Thyroid gland (tissue), 4 donors: ENCODE data around the gene C4orf51.

Source experiments
- CTCF ChIP-seq, 6 experiments: fragments of 200-600 bp in 3 of 6; fragments of 450-650 bp in 3 of 6; sonication (generic) in 3 of 6; IDR thresholded peaks; one replicate each; pipeline ENCODE4 v1.5.1; 2016 to 2019; ENCODE audit warnings: antibody characterized with exemption in 6 of 6, mild to moderate bottlenecking in 2 of 6, inconsistent platforms in 1 of 6, moderate library complexity in 1 of 6
- POLR2A ChIP-seq, 2 donors: fragments of 450-650 bp; IDR thresholded peaks; one replicate each; pipeline ENCODE4 v1.6.1; 2017; ENCODE audit warnings: antibody characterized with exemption in 2 of 2, mild to moderate bottlenecking in 2 of 2, moderate library complexity in 1 of 2

- TF ChIP-seq POLR2A (IDR thresholded peaks at IDR 0.05), result no peak
- no peak for TF ChIP-seq CTCF (IDR thresholded peaks at IDR 0.05)
Observed at GRCh38 chr4:145709336-145709735, 29.4 kb downstream of the C4orf51 start.
